ENCODE results near the gene AGBL4.

GRCh38 chr1:48889615-48890014 lies 1134.1 kb downstream of the AGBL4 start:
- TF ChIP-seq POLR2A (IDR thresholded peaks at IDR 0.05; ENCODE audit: low read depth, low read length) (no peak), CTCF (conservative IDR thresholded peaks at IDR 0.05; ENCODE audit: low read depth, low read length) (no peak), MXI1 (IDR thresholded peaks at IDR 0.05; ENCODE audit: borderline replicate concordance, low read depth, low read length) (no peak), MAZ (IDR thresholded peaks at IDR 0.05; ENCODE audit: borderline replicate concordance, low read depth, low read length) (no peak), MAFK (IDR thresholded peaks at IDR 0.05; ENCODE audit: low read depth, low read length) (no peak), RCOR1 (IDR thresholded peaks at IDR 0.05; ENCODE audit: insufficient replicate concordance, low read length) (no peak), SMC3 (IDR thresholded peaks at IDR 0.05; ENCODE audit: low read depth, low read length) (no peak), USF2 (IDR thresholded peaks at IDR 0.05; ENCODE audit: low read depth, low read length) (no peak), NFE2L2 (IDR thresholded peaks at IDR 0.05; ENCODE audit: low read depth, low read length) (no peak), BHLHE40 (IDR thresholded peaks at IDR 0.05; ENCODE audit: low read depth, low read length) (no peak), RAD21 (IDR thresholded peaks at IDR 0.05; ENCODE audit: low read length) (no peak), CEBPB (IDR thresholded peaks at IDR 0.05; ENCODE audit: low read depth, low read length) (no peak), ELK1 (IDR thresholded peaks at IDR 0.05; ENCODE audit: borderline replicate concordance, low read depth, low read length) (no peak)
